Endodermal cell (in vitro differentiated cells): ENCODE results near the gene DLX4. TPM values are rescaled to one million over a fixed set of nuclear protein-coding genes. Genes with fewer than 3 reads are reported as not detected.

Source experiments
- DNase-seq: peaks from one replicate; pipeline ENCODE4 v3.0.0-alpha.2; 2017
- H3K27ac ChIP-seq: 2 replicates; pipeline ENCODE4 v1.5.1; 2013; ENCODE audit warnings: mild to moderate bottlenecking, low read depth, low read length, moderate library complexity
- H3K27me3 ChIP-seq: 2 replicates; pipeline ENCODE4 v1.6.1; 2013; ENCODE audit warnings: mild to moderate bottlenecking, low read length, moderate library complexity; ENCODE audit not compliant: insufficient read depth, control insufficient read depth, poor library complexity, severe bottlenecking
- H3K36me3 ChIP-seq: 2 replicates; pipeline ENCODE4 v1.7.0; 2013; ENCODE audit warnings: mild to moderate bottlenecking, low read length, moderate library complexity; ENCODE audit not compliant: control insufficient read depth, insufficient read depth
- H3K4me1 ChIP-seq: one replicate; pipeline ENCODE4 v1.7.0; 2013; ENCODE audit warnings: low read length; ENCODE audit not compliant: control insufficient read depth, insufficient read depth
- H3K4me3 ChIP-seq: 2 replicates; pipeline ENCODE4 v1.5.1; 2013; ENCODE audit warnings: mild to moderate bottlenecking, low read length, moderate library complexity
- H3K9ac ChIP-seq: 2 replicates; pipeline ENCODE4 v1.6.1; 2013; ENCODE audit warnings: mild to moderate bottlenecking, low read length, moderate library complexity; ENCODE audit not compliant: poor library complexity, severe bottlenecking; ENCODE audit errors: extremely low read depth
- H3K9me3 ChIP-seq: 2 replicates; pipeline ENCODE4 v1.6.1; 2013; ENCODE audit warnings: mild to moderate bottlenecking, low read length, moderate library complexity; ENCODE audit not compliant: control insufficient read depth
- H3K27ac Mint-ChIP-seq: 2 replicates; pipeline ENCODE4 v1.8.0; 2020; ENCODE audit warnings: mixed read lengths
- H3K27me3 Mint-ChIP-seq: 2 replicates; pipeline ENCODE4 v1.8.0; 2021; ENCODE audit warnings: mild to moderate bottlenecking, mixed read lengths; ENCODE audit not compliant: insufficient read depth
- H3K36me3 Mint-ChIP-seq: 2 replicates; pipeline ENCODE4 v1.8.0; 2020; ENCODE audit warnings: low read depth, mixed read lengths
- H3K4me1 Mint-ChIP-seq: 2 replicates; pipeline ENCODE4 v1.8.0; 2020; ENCODE audit warnings: mixed read lengths
- H3K4me3 Mint-ChIP-seq: 2 replicates; pipeline ENCODE4 v1.8.0; 2020; ENCODE audit warnings: mild to moderate bottlenecking, moderate library complexity, mixed read lengths
- H3K9me3 Mint-ChIP-seq: 2 replicates; pipeline ENCODE4 v1.8.0; 2020; ENCODE audit warnings: mild to moderate bottlenecking, mixed read lengths
- CTCF ChIP-seq: fragments of 200-600 bp; sonication (generic); conservative IDR thresholded peaks from 2 replicates; pipeline ENCODE4 v1.5.0; 2021; ENCODE audit warnings: antibody characterized with exemption, mild to moderate bottlenecking
- WGBS, 2 experiments: methylation state at CpG; one replicate each; pipeline versions ENCODE4 v1.1.5 to v1.1.7; 2013; ENCODE audit warnings: missing lambda C conversion rate in 2 of 2, mixed read lengths in 1 of 2; ENCODE audit not compliant: insufficient coverage in 1 of 2, insufficient read length in 1 of 2; 5-methylcytosine and 5-hydroxymethylcytosine counted together
- total RNA-seq, 2 donors: library from RNA; stranded (reverse); fragmentation: NEBNext Ultra II Directional in 1 of 2; extraction: Animal tissue kit (Norgen Biotek cat#: 25700) in 1 of 2; gene quantifications; 2 replicates in 1 of 2; 3 replicates in 1 of 2; pipeline ENCODE4 v1.2.1, GENCODE V29; 2021

DLX4 gene
- total RNA-seq, 2 donors from 2014 or later: 1.6 to 2.1 TPM

- no peak overlapping the region for H3K4me3 ChIP-seq
- no peak for DNase-seq
- no peaks in the 10 kb centered on the region for H3K27me3 ChIP-seq
- Mint-ChIP-seq H3K4me1 (peaks cover 12% of the 10 kb centered on the region), H3K27ac (no peak overlapping the region), H3K4me3 (no peak overlapping the region), H3K36me3 (no peaks in the 10 kb centered on the region), H3K27me3 (peaks cover 14% of the 10 kb centered on the region), H3K9me3 (no peaks in the 10 kb centered on the region)
- no peaks in the 10 kb centered on the region for H3K36me3 ChIP-seq
- TF ChIP-seq CTCF: no peak
- no peaks in the 10 kb centered on the region for H3K4me1 ChIP-seq
- H3K27ac ChIP-seq: no peak overlapping the region
- whole genome bisulfite sequencing, 2 experiments: 61 to 79% methylated on average over 3 to 4 of the region's 4 CpGs
- H3K9ac ChIP-seq: no peak overlapping the region
- no peaks in the 10 kb centered on the region for H3K9me3 ChIP-seq
Observed at GRCh38 chr17:49922095-49922494, 46.9 kb upstream of the DLX4 start.

GRCh38 chr17:49924116-49924515 lies 44.9 kb upstream of the DLX4 start:
- no peak overlapping the region for H3K27ac Mint-ChIP-seq
- H3K4me1 ChIP-seq: no peaks in the 10 kb centered on the region
- H3K9me3 Mint-ChIP-seq: no peaks in the 10 kb centered on the region
- H3K27me3 ChIP-seq: no peaks in the 10 kb centered on the region
- WGBS, 2 experiments: 80 to 85% methylated on average over 7 to 14 of the region's 14 CpGs
- H3K9me3 ChIP-seq: no peaks in the 10 kb centered on the region
- DNase-seq: no peak
- H3K27me3 Mint-ChIP-seq: peaks cover 20% of the 10 kb centered on the region
- no peak for TF ChIP-seq CTCF
- no peak overlapping the region for H3K4me3 Mint-ChIP-seq
- H3K9ac ChIP-seq: no peak overlapping the region
- no peaks in the 10 kb centered on the region for H3K36me3 ChIP-seq
- no peak overlapping the region for H3K4me3 ChIP-seq
- H3K27ac ChIP-seq: no peak overlapping the region
- H3K4me1 Mint-ChIP-seq: peaks cover 12% of the 10 kb centered on the region
- no peaks in the 10 kb centered on the region for H3K36me3 Mint-ChIP-seq

- TF ChIP-seq CTCF: no peak
Observed at GRCh38 chr17:49924589-49924988, 44.4 kb upstream of the DLX4 start.

More at GRCh38 chr17:49924589-49924988, 44.4 kb upstream of the DLX4 start:
- no peaks in the 10 kb centered on the region for H3K36me3 ChIP-seq
- H3K27me3 Mint-ChIP-seq: peaks cover 21% of the 10 kb centered on the region
- H3K4me3 ChIP-seq: no peak overlapping the region
- peaks cover 12% of the 10 kb centered on the region for H3K4me1 Mint-ChIP-seq
- H3K9me3 ChIP-seq: no peaks in the 10 kb centered on the region
- H3K4me1 ChIP-seq: no peaks in the 10 kb centered on the region
- DNase-seq: no peak
- no peak overlapping the region for H3K27ac Mint-ChIP-seq
- H3K4me3 Mint-ChIP-seq: no peak overlapping the region
- H3K27me3 ChIP-seq: no peaks in the 10 kb centered on the region
- H3K9ac ChIP-seq: no peak overlapping the region
- no peak overlapping the region for H3K27ac ChIP-seq
- H3K36me3 Mint-ChIP-seq: no peaks in the 10 kb centered on the region
- H3K9me3 Mint-ChIP-seq: no peaks in the 10 kb centered on the region
- 90 to 92% methylated on average over 6 to 7 of the region's 7 CpGs for WGBS, 2 experiments
